HepG2 (cell line): ENCODE results near the gene TPM2.

Experiments used
- ATAD3A ChIP-seq: sonication (generic); formaldehyde crosslinking; IDR thresholded peaks from 2 replicates; pipeline ENCODE4 v1.4.0; 2020; ENCODE audit warnings: missing genetic modification reagents
- CEBPB ChIP-seq: IDR thresholded peaks from 2 replicates; pipeline ENCODE4 v1.6.1; 2011; ENCODE audit warnings: low read depth, low read length, improper control_type of control experiment, borderline replicate concordance
- EP300 ChIP-seq, 3 experiments: sonication (generic) in 1 of 3; formaldehyde crosslinking in 1 of 3; IDR thresholded peaks; 2 replicates each; pipeline versions ENCODE4 v1.5.1 to v1.6.1; 2011 to 2020; ENCODE audit warnings: low read depth in 2 of 3, low read length in 2 of 3, borderline replicate concordance in 1 of 3, improper control_type of control experiment in 1 of 3, mild to moderate bottlenecking in 1 of 3, missing genetic modification reagents in 1 of 3, moderate library complexity in 1 of 3
- FOXK2 ChIP-seq: fragments of 450-650 bp; IDR thresholded peaks from 2 replicates; pipeline ENCODE4 v1.6.1; 2016
- MXI1 ChIP-seq: IDR thresholded peaks from 3 replicates; pipeline ENCODE4 v1.6.1; 2012; ENCODE audit warnings: low read depth, low read length, inconsistent platforms, borderline replicate concordance
- SP1 ChIP-seq, 2 experiments: fragments of 450-650 bp in 1 of 2; sonication (generic) in 1 of 2; formaldehyde crosslinking in 1 of 2; IDR thresholded peaks; 2 replicates each; pipeline versions ENCODE4 v1.4.0 to v1.6.1; 2016 to 2020; ENCODE audit warnings: missing genetic modification reagents in 1 of 2
- ZSCAN31 ChIP-seq: sonication (generic); formaldehyde crosslinking; IDR thresholded peaks from 2 replicates; pipeline ENCODE4 v1.5.0; 2020; ENCODE audit warnings: low read depth, mild to moderate bottlenecking, missing genetic modification reagents
- TF ChIP-seq, protein P1 (sequence below), 2 experiments: fragments of 450-650 bp in 1 of 2; sonication (generic) in 1 of 2; formaldehyde crosslinking in 1 of 2; IDR thresholded peaks; 2 replicates each; pipeline versions ENCODE4 v1.6.1 to v1.8.0; 2016 to 2022; ENCODE audit warnings: antibody characterized with exemption in 1 of 2, mild to moderate bottlenecking in 1 of 2, missing genetic modification reagents in 1 of 2
- TF ChIP-seq, protein P2 (sequence below): sonication (generic); formaldehyde crosslinking; IDR thresholded peaks from 2 replicates; pipeline ENCODE4 v1.4.0; 2020; ENCODE audit warnings: missing genetic modification reagents
- TF ChIP-seq, protein P3 (sequence below): conservative IDR thresholded peaks from 2 replicates; pipeline ENCODE4 v1.6.1; 2018; ENCODE audit warnings: missing genetic modification reagents
- TF ChIP-seq, protein P4 (sequence below): sonication (generic); formaldehyde crosslinking; IDR thresholded peaks from 2 replicates; pipeline ENCODE4 v1.5.0; 2020; ENCODE audit warnings: mild to moderate bottlenecking, missing genetic modification reagents, moderate library complexity
- TF ChIP-seq, protein P5 (sequence below): sonication (generic); formaldehyde crosslinking; IDR thresholded peaks from 2 replicates; pipeline ENCODE4 v1.4.0; 2020; ENCODE audit warnings: missing genetic modification reagents, mild to moderate bottlenecking, borderline replicate concordance

DNA sequence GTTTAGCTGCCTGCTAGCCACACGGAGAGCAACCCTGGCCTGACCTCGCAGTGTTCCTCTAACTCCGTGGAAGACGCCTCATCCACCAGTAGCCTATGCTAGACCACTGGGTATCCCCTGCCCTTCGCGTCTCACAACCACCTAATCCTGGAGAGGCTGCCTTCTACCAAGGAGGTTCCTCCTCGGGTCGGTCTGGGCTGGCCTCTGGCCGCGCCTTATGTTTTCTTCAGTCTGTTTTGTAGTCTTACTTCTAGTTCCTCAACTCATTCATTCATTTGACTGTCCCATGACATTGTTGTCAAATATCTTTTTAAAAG, 1.6 kb upstream of the TPM2 start:
- TF ChIP-seq, protein P1, sequence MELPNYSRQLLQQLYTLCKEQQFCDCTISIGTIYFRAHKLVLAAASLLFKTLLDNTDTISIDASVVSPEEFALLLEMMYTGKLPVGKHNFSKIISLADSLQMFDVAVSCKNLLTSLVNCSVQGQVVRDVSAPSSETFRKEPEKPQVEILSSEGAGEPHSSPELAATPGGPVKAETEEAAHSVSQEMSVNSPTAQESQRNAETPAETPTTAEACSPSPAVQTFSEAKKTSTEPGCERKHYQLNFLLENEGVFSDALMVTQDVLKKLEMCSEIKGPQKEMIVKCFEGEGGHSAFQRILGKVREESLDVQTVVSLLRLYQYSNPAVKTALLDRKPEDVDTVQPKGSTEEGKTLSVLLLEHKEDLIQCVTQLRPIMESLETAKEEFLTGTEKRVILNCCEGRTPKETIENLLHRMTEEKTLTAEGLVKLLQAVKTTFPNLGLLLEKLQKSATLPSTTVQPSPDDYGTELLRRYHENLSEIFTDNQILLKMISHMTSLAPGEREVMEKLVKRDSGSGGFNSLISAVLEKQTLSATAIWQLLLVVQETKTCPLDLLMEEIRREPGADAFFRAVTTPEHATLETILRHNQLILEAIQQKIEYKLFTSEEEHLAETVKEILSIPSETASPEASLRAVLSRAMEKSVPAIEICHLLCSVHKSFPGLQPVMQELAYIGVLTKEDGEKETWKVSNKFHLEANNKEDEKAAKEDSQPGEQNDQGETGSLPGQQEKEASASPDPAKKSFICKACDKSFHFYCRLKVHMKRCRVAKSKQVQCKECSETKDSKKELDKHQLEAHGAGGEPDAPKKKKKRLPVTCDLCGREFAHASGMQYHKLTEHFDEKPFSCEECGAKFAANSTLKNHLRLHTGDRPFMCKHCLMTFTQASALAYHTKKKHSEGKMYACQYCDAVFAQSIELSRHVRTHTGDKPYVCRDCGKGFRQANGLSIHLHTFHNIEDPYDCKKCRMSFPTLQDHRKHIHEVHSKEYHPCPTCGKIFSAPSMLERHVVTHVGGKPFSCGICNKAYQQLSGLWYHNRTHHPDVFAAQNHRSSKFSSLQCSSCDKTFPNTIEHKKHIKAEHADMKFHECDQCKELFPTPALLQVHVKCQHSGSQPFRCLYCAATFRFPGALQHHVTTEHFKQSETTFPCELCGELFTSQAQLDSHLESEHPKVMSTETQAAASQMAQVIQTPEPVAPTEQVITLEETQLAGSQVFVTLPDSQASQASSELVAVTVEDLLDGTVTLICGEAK (IDR thresholded peaks at IDR 0.05): no peak
- TF ChIP-seq, protein P1 (CRISPR knock-in tag; IDR thresholded peaks at IDR 0.05): no peak
- TF ChIP-seq ATAD3A: no peak
- TF ChIP-seq, protein P2, sequence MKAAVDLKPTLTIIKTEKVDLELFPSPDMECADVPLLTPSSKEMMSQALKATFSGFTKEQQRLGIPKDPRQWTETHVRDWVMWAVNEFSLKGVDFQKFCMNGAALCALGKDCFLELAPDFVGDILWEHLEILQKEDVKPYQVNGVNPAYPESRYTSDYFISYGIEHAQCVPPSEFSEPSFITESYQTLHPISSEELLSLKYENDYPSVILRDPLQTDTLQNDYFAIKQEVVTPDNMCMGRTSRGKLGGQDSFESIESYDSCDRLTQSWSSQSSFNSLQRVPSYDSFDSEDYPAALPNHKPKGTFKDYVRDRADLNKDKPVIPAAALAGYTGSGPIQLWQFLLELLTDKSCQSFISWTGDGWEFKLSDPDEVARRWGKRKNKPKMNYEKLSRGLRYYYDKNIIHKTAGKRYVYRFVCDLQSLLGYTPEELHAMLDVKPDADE (CRISPR knock-in tag): no peak
- no peak for TF ChIP-seq SP1 (IDR thresholded peaks at IDR 0.05)
- no peak for TF ChIP-seq SP1 (CRISPR knock-in tag; IDR thresholded peaks at IDR 0.05)
- 0 out of 2 replicates have a peak, but pooled peaks have one; percentile 10 for TF ChIP-seq ZSCAN31
- TF ChIP-seq, protein P3, sequence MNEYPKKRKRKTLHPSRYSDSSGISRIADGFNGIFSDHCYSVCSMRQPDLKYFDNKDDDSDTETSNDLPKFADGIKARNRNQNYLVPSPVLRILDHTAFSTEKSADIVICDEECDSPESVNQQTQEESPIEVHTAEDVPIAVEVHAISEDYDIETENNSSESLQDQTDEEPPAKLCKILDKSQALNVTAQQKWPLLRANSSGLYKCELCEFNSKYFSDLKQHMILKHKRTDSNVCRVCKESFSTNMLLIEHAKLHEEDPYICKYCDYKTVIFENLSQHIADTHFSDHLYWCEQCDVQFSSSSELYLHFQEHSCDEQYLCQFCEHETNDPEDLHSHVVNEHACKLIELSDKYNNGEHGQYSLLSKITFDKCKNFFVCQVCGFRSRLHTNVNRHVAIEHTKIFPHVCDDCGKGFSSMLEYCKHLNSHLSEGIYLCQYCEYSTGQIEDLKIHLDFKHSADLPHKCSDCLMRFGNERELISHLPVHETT (CRISPR knock-in tag): no peak
- no peak for TF ChIP-seq FOXK2
- no peak for TF ChIP-seq MXI1
- TF ChIP-seq CEBPB: no peak
- no peak for TF ChIP-seq EP300 (IDR thresholded peaks at IDR 0.05; ENCODE audit: low read depth in 2 of 2, low read length in 2 of 2)
- TF ChIP-seq EP300 (CRISPR knock-in tag; IDR thresholded peaks at IDR 0.05; ENCODE audit: borderline replicate concordance): no peak
- TF ChIP-seq, protein P4, sequence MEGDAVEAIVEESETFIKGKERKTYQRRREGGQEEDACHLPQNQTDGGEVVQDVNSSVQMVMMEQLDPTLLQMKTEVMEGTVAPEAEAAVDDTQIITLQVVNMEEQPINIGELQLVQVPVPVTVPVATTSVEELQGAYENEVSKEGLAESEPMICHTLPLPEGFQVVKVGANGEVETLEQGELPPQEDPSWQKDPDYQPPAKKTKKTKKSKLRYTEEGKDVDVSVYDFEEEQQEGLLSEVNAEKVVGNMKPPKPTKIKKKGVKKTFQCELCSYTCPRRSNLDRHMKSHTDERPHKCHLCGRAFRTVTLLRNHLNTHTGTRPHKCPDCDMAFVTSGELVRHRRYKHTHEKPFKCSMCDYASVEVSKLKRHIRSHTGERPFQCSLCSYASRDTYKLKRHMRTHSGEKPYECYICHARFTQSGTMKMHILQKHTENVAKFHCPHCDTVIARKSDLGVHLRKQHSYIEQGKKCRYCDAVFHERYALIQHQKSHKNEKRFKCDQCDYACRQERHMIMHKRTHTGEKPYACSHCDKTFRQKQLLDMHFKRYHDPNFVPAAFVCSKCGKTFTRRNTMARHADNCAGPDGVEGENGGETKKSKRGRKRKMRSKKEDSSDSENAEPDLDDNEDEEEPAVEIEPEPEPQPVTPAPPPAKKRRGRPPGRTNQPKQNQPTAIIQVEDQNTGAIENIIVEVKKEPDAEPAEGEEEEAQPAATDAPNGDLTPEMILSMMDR (CRISPR knock-in tag): no peak
- TF ChIP-seq, protein P5, sequence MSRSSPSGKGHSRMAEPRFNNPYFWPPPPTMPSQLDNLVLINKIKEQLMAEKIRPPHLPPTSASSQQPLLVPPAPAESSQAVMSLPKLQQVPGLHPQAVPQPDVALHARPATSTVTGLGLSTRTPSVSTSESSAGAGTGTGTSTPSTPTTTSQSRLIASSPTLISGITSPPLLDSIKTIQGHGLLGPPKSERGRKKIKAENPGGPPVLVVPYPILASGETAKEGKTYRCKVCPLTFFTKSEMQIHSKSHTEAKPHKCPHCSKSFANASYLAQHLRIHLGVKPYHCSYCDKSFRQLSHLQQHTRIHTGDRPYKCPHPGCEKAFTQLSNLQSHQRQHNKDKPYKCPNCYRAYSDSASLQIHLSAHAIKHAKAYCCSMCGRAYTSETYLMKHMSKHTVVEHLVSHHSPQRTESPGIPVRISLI (CRISPR knock-in tag): no peak
